Measurements from ENCODE around the gene PFKP. TPM values are rescaled to one million over a fixed set of nuclear protein-coding genes. Genes with fewer than 3 reads are reported as not detected.

Gene PFKP
- total RNA-seq, 1 donor from 2014 or later: 55.2 TPM

DNA sequence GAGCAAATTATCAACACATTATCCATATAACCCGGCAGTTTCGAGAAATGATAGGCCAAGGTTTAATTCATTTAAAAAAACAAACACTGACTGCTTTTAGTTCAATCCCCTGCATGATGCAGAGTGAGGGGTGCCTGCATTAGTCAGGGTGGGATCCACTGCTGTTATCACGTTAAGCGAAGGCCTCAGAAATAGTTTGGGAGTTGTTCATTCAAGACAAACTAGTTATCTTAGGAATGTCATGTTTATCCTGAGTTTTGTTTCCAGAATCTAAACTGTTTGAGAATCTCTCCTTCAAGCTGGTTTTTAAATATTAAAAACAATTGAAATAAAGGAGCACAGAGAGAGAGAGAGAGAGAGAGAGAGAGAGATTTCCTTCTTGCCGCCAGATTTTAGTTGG, 36.6 kb upstream of the PFKP start:
- Histone ChIP-seq H3F3A (ENCODE audit: low read depth) (no peaks in the 10 kb centered on the region), H3K36me3 (no peaks in the 10 kb centered on the region), H3K9me3 (ENCODE audit: low read depth) (no peaks in the 10 kb centered on the region), H3K4me2 (no peak overlapping the region), H4K20me1 (ENCODE audit: low read depth) (no peaks in the 10 kb centered on the region), H3K79me2 (ENCODE audit: low read depth) (no peaks in the 10 kb centered on the region), H3K9ac (no peak overlapping the region), H3K27ac (no peak overlapping the region), H3K4me1 (no peaks in the 10 kb centered on the region), H2AFZ (replicated peaks) (no peak overlapping the region), H3K4me3 (no peak overlapping the region), H3K27me3 (no peaks in the 10 kb centered on the region)
- Mint-ChIP-seq H3K9me3 (no peaks in the 10 kb centered on the region), H3K27me3 (ENCODE audit: insufficient read depth, low read depth) (no peaks in the 10 kb centered on the region), H3K36me3 (no peaks in the 10 kb centered on the region), H3K4me3 (no peak overlapping the region), H3K4me1 (no peaks in the 10 kb centered on the region), H3K27ac (no peak overlapping the region)
- DNase-seq (ENCODE audit: low spot score): no peak
- TF ChIP-seq EZH2phosphoT487 (IDR thresholded peaks at IDR 0.05) (no peak), CTCF (IDR thresholded peaks at IDR 0.05) (no peak), EZH2 (IDR thresholded peaks at IDR 0.05) (no peak)

DNA sequence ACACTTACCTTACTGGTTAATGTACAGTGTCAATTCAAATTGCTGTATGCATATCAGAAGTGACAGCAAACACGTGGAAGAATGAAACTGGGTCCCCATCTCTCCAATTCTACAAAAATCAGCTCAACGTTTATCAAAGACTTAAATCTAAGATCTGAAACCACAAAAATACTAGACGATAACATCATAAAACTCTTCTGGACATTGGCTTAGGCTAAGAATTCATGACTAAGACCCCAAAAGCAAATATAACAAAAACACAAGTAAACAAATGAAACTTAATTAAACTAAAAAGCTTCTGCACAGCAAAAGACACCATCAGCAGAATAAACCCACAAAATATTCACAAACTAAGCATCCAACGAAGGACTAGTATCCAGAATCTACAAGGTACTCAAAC, 35.9 kb upstream of the PFKP start:
- Histone ChIP-seq H3K9me3 (ENCODE audit: low read depth) (no peaks in the 10 kb centered on the region), H3K4me2 (no peak overlapping the region), H3K27ac (no peak overlapping the region), H3K4me1 (no peaks in the 10 kb centered on the region), H3K9ac (no peak overlapping the region), H3F3A (ENCODE audit: low read depth) (no peaks in the 10 kb centered on the region), H4K20me1 (ENCODE audit: low read depth) (no peaks in the 10 kb centered on the region), H3K27me3 (no peaks in the 10 kb centered on the region), H2AFZ (replicated peaks) (no peak overlapping the region), H3K4me3 (no peak overlapping the region), H3K79me2 (ENCODE audit: low read depth) (no peaks in the 10 kb centered on the region), H3K36me3 (no peaks in the 10 kb centered on the region)
- H3K27me3 Mint-ChIP-seq (ENCODE audit: insufficient read depth, low read depth): no peaks in the 10 kb centered on the region
- no peak overlapping the region for H3K27ac Mint-ChIP-seq
- no peak overlapping the region for H3K4me3 Mint-ChIP-seq
- H3K36me3 Mint-ChIP-seq: no peaks in the 10 kb centered on the region
- H3K9me3 Mint-ChIP-seq: no peaks in the 10 kb centered on the region
- no peak for DNase-seq (ENCODE audit: low spot score)
- TF ChIP-seq EZH2 (IDR thresholded peaks at IDR 0.05): no peak
- TF ChIP-seq CTCF (IDR thresholded peaks at IDR 0.05): no peak
- no peak for TF ChIP-seq EZH2phosphoT487 (IDR thresholded peaks at IDR 0.05)
- H3K4me1 Mint-ChIP-seq: no peaks in the 10 kb centered on the region

- Histone ChIP-seq H3K4me3 (no peak overlapping the region), H3K4me1 (no peaks in the 10 kb centered on the region), H3K27me3 (no peaks in the 10 kb centered on the region), H4K20me1 (ENCODE audit: low read depth) (no peaks in the 10 kb centered on the region), H3K27ac (no peak overlapping the region), H3K9ac (no peak overlapping the region), H2AFZ (replicated peaks) (no peak overlapping the region), H3K36me3 (no peaks in the 10 kb centered on the region), H3K79me2 (ENCODE audit: low read depth) (no peaks in the 10 kb centered on the region), H3K4me2 (no peak overlapping the region), H3K9me3 (ENCODE audit: low read depth) (no peaks in the 10 kb centered on the region), H3F3A (ENCODE audit: low read depth) (no peaks in the 10 kb centered on the region)
- peaks cover 6% of the 10 kb centered on the region for H3K27me3 Mint-ChIP-seq (ENCODE audit: insufficient read depth, low read depth)
- no peak for DNase-seq (ENCODE audit: low spot score)
- no peak overlapping the region for H3K4me3 Mint-ChIP-seq
- TF ChIP-seq CTCF (IDR thresholded peaks at IDR 0.05): no peak
- no peak for TF ChIP-seq EZH2phosphoT487 (IDR thresholded peaks at IDR 0.05)
- TF ChIP-seq EZH2 (IDR thresholded peaks at IDR 0.05): no peak
- peaks cover 14% of the 10 kb centered on the region for H3K9me3 Mint-ChIP-seq
- H3K4me1 Mint-ChIP-seq: no peaks in the 10 kb centered on the region
- H3K27ac Mint-ChIP-seq: no peak overlapping the region
- H3K36me3 Mint-ChIP-seq: peaks cover 2% of the 10 kb centered on the region
These were observed 33.4 kb upstream of the PFKP start for GRCh38 chr10:3033925-3034324.

All from neural progenitor cell (in vitro differentiated cells).